HG02938 (cell line): ENCODE data around the gene SLC7A7.
"Not testable (repeated sequence)": the region's sequence is repeated elsewhere in the genome, so short reads cannot be mapped to it uniquely, and the experiment has no call there.

Experiments
- ATAC-seq: cut with Tn5 transposase; IDR thresholded peaks from one replicate; pipeline ENCODE4 v1.9.1; 2021; ENCODE audit warnings: mild to moderate bottlenecking, moderate library complexity; ENCODE audit not compliant: unreplicated experiment

SLC7A7 gene

GRCh38 chr14:22844221-22845102, 29.2 kb upstream of the SLC7A7 start:
- no peak for ATAC-seq

- ATAC-seq = no peak
These were observed 28.1 kb upstream of the SLC7A7 start for GRCh38 chr14:22843123-22843925.

GRCh38 chr14:22842211-22843122, 27.2 kb upstream of the SLC7A7 start:
- ATAC-seq = no peak

- ATAC-seq = no peak
These were observed 26.5 kb upstream of the SLC7A7 start for GRCh38 chr14:22841769-22842168.

- ATAC-seq = no peak
These were observed 26.1 kb upstream of the SLC7A7 start for GRCh38 chr14:22841311-22841710.

GRCh38 chr14:22839159-22839779, 24.0 kb upstream of the SLC7A7 start:
- no peak for ATAC-seq

- no peak for ATAC-seq
These were observed 23.4 kb upstream of the SLC7A7 start for GRCh38 chr14:22838631-22839041.

GRCh38 chr14:22837750-22838538, 22.7 kb upstream of the SLC7A7 start:
- ATAC-seq = no peak

GRCh38 chr14:22837114-22837749, 22.0 kb upstream of the SLC7A7 start:
- ATAC-seq = no peak

GRCh38 chr14:22836301-22837113, 21.3 kb upstream of the SLC7A7 start, which contains the start of gene MMP14:
Gene MMP14, plus strand, starts transcription at chr14:22836585. Its CDS starts 233 bp downstream, at chr14:22836818.
- no peak for ATAC-seq

GRCh38 chr14:22835505-22835904, 20.3 kb upstream of the SLC7A7 start:
- no peak for ATAC-seq

GRCh38 chr14:22830443-22831010, 15.3 kb upstream of the SLC7A7 start:
- no peak for ATAC-seq

GRCh38 chr14:22829661-22830442, 14.6 kb upstream of the SLC7A7 start, which contains the start of gene MRPL52:
Gene MRPL52, plus strand, starts transcription at chr14:22829887. Its CDS starts 26 bp downstream, at chr14:22829913.
- peak; percentile 82 for ATAC-seq

GRCh38 chr14:22829076-22829660, 13.9 kb upstream of the SLC7A7 start:
- not testable (repeated sequence) for ATAC-seq

GRCh38 chr14:22824711-22825359, 9.6 kb upstream of the SLC7A7 start:
- ATAC-seq = no peak

- ATAC-seq = peak; percentile 41
These were observed 7.4 kb upstream of the SLC7A7 start for GRCh38 chr14:22822571-22823098.
